HEK293T (cell line): ENCODE data around the gene DMRT1.

Source experiments
- CTCF ChIA-PET: fragments of 350-600 bp; formaldehyde crosslinking; extraction: SDS; loops from one replicate; lab custom pipeline; 2021; ENCODE audit warnings: antibody characterized with exemption, inconsistent platforms; lab: Yijun Ruan, JAX
- POLR2A ChIA-PET: fragments of 350-600 bp; formaldehyde crosslinking; extraction: SDS; loops from one replicate; lab custom pipeline; 2020; ENCODE audit warnings: antibody characterized with exemption, inconsistent platforms; lab: Yijun Ruan, JAX
- DNase-seq: peaks from one replicate; pipeline ENCODE4 v3.0.0; 2012; ENCODE audit warnings: mixed read lengths; ENCODE audit errors: extremely low spot score
- ARNT ChIP-seq: fragments of 450-650 bp; IDR thresholded peaks from 2 replicates; pipeline ENCODE4 v1.6.1; 2017; ENCODE audit warnings: mild to moderate bottlenecking
- BHLHE40 ChIP-seq: fragments of 450-650 bp; IDR thresholded peaks from 2 replicates; pipeline ENCODE4 v1.6.1; 2016; ENCODE audit warnings: mild to moderate bottlenecking, moderate library complexity, borderline replicate concordance
- CTBP1 ChIP-seq: fragments of 450-650 bp; IDR thresholded peaks from 2 replicates; pipeline ENCODE4 v1.6.1; 2016; ENCODE audit warnings: borderline replicate concordance
- ELF4 ChIP-seq: fragments of 450-650 bp; IDR thresholded peaks from 2 replicates; pipeline ENCODE4 v1.6.1; 2017; ENCODE audit warnings: antibody characterized with exemption
- FOXA1 ChIP-seq: fragments of 450-650 bp; IDR thresholded peaks from 2 replicates; pipeline ENCODE4 v1.6.1; 2016; ENCODE audit warnings: mild to moderate bottlenecking
- FOXK2 ChIP-seq: fragments of 450-650 bp; IDR thresholded peaks from 2 replicates; pipeline ENCODE4 v1.6.1; 2016; ENCODE audit warnings: mild to moderate bottlenecking
- FOXM1 ChIP-seq: fragments of 450-650 bp; IDR thresholded peaks from 2 replicates; pipeline ENCODE4 v1.6.1; 2017; ENCODE audit warnings: mild to moderate bottlenecking, borderline replicate concordance
- HDGF ChIP-seq: fragments of 450-650 bp; IDR thresholded peaks from 2 replicates; pipeline ENCODE4 v1.6.1; 2017; ENCODE audit warnings: antibody characterized with exemption, borderline replicate concordance
- L3MBTL2 ChIP-seq: fragments of 450-650 bp; conservative IDR thresholded peaks from 2 replicates; pipeline ENCODE4 v1.6.1; 2016; ENCODE audit warnings: mild to moderate bottlenecking
- LEF1 ChIP-seq: fragments of 450-650 bp; IDR thresholded peaks from 2 replicates; pipeline ENCODE4 v1.6.1; 2017; ENCODE audit warnings: mild to moderate bottlenecking, borderline replicate concordance
- NFRKB ChIP-seq: fragments of 450-650 bp; IDR thresholded peaks from 2 replicates; pipeline ENCODE4 v1.6.1; 2016; ENCODE audit warnings: mild to moderate bottlenecking, moderate library complexity
- SP1 ChIP-seq: fragments of 450-650 bp; IDR thresholded peaks from 2 replicates; pipeline ENCODE4 v1.6.1; 2017
- SUZ12 ChIP-seq: fragments of 450-650 bp; IDR thresholded peaks from 2 replicates; pipeline ENCODE4 v1.6.1; 2016; ENCODE audit warnings: mild to moderate bottlenecking
- TARDBP ChIP-seq: fragments of 450-650 bp; IDR thresholded peaks from 2 replicates; pipeline ENCODE4 v1.6.1; 2016
- ZNF384 ChIP-seq: fragments of 450-650 bp; IDR thresholded peaks from 2 replicates; pipeline ENCODE4 v1.6.1; 2016
- TF ChIP-seq, protein P1 (sequence below): fragments of 450-650 bp; IDR thresholded peaks from 2 replicates; pipeline ENCODE4 v1.6.1; 2016

The DMRT1 gene

DNA sequence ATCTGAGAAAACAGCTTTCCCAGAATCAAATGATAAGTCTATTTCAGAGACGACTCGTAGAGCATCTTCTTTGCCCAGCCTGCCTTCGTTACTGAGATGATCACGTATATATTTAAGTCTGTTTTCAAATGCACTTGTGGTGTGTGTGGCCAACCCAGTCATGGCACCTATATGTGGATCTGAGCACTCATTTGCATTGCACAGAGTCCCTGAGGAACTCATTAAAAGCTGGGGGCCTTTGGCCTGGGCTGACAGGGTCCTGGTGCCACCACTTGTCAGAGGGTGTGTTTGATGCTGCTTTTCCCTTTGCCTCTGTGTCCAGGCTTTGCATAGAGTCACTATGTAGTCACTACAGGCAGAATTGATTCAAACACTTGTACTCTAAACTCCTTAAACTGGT, 117.6 kb downstream of the DMRT1 start:
- ChIA-PET CTCF (no interaction called here), POLR2A (no interaction called here)
- TF ChIP-seq HDGF (no peak), TARDBP (no peak), ARNT (no peak), CTBP1 (no peak), ZNF384 (no peak), FOXA1 (no peak), BHLHE40 (no peak), FOXM1 (no peak), FOXK2 (no peak), ELF4 (no peak), NFRKB (no peak), SP1 (no peak), SUZ12 (no peak), L3MBTL2 (no peak), LEF1 (no peak)
- TF ChIP-seq, protein P1, sequence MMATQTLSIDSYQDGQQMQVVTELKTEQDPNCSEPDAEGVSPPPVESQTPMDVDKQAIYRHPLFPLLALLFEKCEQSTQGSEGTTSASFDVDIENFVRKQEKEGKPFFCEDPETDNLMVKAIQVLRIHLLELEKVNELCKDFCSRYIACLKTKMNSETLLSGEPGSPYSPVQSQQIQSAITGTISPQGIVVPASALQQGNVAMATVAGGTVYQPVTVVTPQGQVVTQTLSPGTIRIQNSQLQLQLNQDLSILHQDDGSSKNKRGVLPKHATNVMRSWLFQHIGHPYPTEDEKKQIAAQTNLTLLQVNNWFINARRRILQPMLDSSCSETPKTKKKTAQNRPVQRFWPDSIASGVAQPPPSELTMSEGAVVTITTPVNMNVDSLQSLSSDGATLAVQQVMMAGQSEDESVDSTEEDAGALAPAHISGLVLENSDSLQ = no peak
- no peak for DNase-seq

DNA sequence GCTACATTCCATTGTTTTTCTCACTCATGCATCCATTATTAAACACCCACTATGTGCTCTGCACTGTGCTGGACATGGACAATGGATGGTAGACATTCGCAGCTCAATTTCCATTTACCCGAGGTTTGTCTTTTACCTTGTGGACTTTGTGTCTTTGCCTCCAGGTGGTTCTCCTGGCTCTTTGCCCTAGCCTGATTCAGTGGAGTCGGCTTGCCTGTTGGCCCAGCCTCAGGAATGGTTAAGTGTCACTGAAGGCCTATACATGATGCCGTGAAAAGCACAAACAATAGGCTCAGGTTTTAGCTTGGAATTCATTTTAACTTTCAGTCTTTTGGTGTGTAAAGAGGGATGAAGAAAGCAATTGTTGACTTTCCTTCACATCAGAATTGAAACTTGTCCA, 118.4 kb downstream of the DMRT1 start:
- TF ChIP-seq SP1 (no peak), BHLHE40 (no peak), ZNF384 (no peak), CTBP1 (no peak), L3MBTL2 (no peak), TARDBP (no peak), SUZ12 (no peak), LEF1 (no peak), FOXA1 (no peak), FOXK2 (no peak), HDGF (no peak)
- CTCF ChIA-PET = no interaction called here
- DNase-seq = no peak
- POLR2A ChIA-PET = no interaction called here

DNA sequence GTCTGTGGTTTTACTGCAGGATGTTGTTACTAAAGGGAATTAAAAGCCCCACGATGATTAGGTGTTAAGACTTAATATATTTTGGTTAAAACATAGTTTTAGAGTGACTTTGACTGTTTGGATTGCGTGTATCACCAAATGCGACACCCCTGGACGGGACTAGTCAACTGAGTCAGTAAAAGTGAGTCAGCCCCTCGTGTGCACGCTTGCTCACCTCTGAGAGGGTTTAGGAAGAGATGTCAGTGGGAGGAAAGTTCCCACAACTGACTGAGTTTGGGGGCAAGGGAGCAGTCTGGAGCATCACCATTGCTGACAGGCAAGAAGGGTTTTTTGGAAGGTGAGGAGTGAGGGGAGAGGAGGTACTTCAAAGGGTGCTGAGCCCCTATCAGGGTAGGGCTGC, 120.5 kb downstream of the DMRT1 start:
- TF ChIP-seq SP1 (no peak), HDGF (no peak), L3MBTL2 (no peak), LEF1 (no peak), SUZ12 (no peak), NFRKB (no peak), ELF4 (no peak), ZNF384 (no peak), TARDBP (no peak), ARNT (no peak)
- POLR2A ChIA-PET = no interaction called here
- CTCF ChIA-PET = no interaction called here
- DNase-seq = no peak

DNA sequence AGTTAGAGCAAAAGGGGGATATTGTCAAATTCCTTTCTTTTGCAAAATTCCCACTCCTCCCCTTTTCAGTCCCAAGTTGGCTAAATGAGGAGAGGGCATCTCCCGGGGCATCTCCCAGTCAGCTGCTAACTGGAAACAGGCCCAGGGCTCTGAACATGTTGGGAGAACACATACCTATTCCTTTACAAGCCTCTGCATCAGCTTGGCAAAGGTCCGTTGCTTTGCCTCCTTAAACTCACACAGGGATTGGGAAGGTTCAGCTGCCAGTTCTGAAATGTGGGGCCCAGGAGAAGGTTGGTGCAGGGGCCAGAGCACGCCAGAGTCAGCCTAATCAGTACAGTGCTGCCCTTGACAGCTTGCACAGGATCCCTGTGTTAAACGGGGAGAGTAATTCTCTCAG, 124.0 kb downstream of the DMRT1 start:
- TF ChIP-seq LEF1 = no peak
- TF ChIP-seq NFRKB = no peak
- no peak for TF ChIP-seq L3MBTL2
- TF ChIP-seq FOXK2 = no peak
- no peak for TF ChIP-seq FOXM1
- TF ChIP-seq ZNF384 = no peak
- no peak for TF ChIP-seq SP1
- TF ChIP-seq HDGF = no peak
- TF ChIP-seq TARDBP = no peak
- TF ChIP-seq ARNT = no peak
- TF ChIP-seq, protein P1 = no peak
- TF ChIP-seq ELF4 = no peak
- TF ChIP-seq SUZ12 = no peak
- TF ChIP-seq CTBP1 = no peak
- no peak for TF ChIP-seq BHLHE40
- no peak for TF ChIP-seq FOXA1
- POLR2A ChIA-PET = interaction anchor here (0.9 kb wide), 1 partner anchor 11 kb away, joined by 3 read pairs; the partner anchor contains the start of gene DMRT3
- DNase-seq = no peak
- CTCF ChIA-PET = interaction anchor here (1.1 kb wide), 1 partner anchor 62 kb away, joined by 4 read pairs; no protein-coding TSS in a partner anchor

DNA sequence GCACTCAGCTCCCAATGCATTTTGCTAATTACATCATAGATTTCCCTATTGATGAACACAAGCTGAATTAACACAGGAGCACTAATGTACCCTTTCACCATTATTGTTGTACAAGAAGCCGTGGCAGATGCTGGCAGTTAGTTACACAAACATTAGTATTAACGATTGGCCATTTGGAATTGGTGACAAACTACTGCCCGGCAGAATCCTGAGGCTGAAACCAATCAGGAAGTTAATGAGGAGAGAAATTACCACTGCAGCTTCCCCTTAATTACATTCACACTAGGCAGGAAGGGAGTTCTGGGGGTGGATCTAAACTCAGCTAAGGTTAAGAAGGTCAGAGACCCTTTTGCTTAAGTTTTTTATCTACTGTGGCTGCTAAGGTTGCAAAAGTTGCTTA, 125.4 kb downstream of the DMRT1 start:
- CTCF ChIA-PET = interaction anchor here (1.1 kb wide), 1 partner anchor 64 kb away, joined by 4 read pairs; no protein-coding TSS in a partner anchor
- POLR2A ChIA-PET = interaction anchor here (0.9 kb wide), 1 partner anchor 10 kb away, joined by 5 read pairs; the partner anchor contains the start of gene DMRT3
- no peak for DNase-seq
- TF ChIP-seq SP1 = no peak

DNA sequence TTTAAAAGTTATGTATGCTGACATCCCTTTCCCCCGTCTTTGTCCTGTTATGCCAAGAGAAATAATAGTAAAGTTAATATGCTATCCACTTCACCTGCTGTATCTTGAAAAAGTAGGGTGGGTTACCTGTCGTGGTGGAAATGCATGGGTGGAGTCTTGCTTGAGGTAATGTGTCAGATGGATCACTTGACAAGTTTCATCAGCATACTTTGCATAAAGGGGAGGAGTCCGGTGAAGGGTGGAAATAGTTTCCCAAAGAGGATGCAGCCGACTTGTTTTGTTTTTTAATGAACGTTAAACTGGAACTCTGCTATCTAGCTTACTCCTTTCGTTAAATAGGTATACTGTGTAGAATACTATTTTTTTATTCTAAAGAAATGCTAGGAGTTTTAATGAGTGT, 125.9 kb downstream of the DMRT1 start:
- DNase-seq = peak; percentile 15
- ChIA-PET CTCF (no interaction called here), POLR2A (interaction anchor here (0.6 to 0.9 kb wide), 2 partner anchors 9 to 68 kb away, joined by 3 to 5 read pairs; partner anchors contain the start of gene DMRT3)
- TF ChIP-seq, protein P1 = 0 out of 2 replicates have a peak, but pooled peaks have one; percentile 16
- no peak for TF ChIP-seq ELF4
- no peak for TF ChIP-seq ZNF384
- TF ChIP-seq CTBP1 = no peak
